Right renal cortex interstitium (tissue), 3 donors: ENCODE data around the gene ARFGEF2. TPM values are rescaled to one million over a fixed set of nuclear protein-coding genes. Genes with fewer than 3 reads are reported as not detected.
A peak's percentile ranks its signal among the peaks of the same experiment; 100 is the strongest.
"Not testable (repeated sequence)": the region's sequence is repeated elsewhere in the genome, so short reads cannot be mapped to it uniquely, and the experiment has no call there.

Experiments used
- DNase-seq, 3 donors: peaks; one replicate each; pipeline ENCODE4 v3.0.0-alpha.2; 2013; ENCODE audit warnings: low read depth in 3 of 3, low spot score in 2 of 3
- polyA plus RNA-seq, 3 donors: library from polyadenylated mRNA; unstranded; fragments of 120-200 nt; gene quantifications; one replicate each; pipeline ENCODE4 v1.2.1, GENCODE V29; 2013; ENCODE audit not compliant: insufficient read length in 3 of 3

ARFGEF2 gene
- polyA plus RNA-seq: 10 to 100 TPM; 27.4 to 28.6 (median 28.3) TPM

DNA sequence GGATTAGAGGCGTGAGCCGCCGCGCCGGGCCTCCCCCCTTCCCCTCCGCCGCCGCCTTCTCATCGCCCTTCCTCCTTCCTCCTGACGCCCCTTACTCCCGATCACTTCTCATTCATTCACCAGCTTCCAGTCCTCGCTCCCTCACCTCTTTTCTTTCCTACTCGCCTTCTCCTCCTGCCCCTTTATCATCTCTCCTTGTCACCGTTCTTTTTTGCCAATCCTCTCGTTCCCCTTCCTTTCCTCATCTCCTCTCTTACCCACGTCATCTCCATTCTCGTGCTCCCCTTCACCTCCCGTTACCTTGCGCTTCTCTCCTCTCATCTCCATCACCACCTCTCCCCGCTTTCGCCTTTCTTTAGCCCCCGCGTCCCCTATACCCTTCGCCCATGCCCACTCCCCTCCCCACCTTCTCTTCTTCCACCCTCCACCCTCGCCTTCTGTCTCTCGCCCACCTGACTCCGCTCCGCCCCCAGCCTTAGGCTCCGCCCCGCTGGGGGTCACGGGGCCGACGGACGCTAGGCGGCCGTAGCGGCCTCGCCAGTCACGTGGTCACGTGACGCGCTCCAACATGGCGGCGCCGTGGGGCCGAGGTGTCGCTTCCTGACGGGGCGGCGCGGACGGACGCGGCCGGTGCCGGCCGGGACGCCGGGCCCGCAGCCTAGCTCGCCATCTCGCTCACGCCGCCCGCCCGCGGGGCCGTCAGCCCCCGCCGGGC is at the start of gene ARFGEF2:
TSS of gene ARFGEF2 (plus strand) at position 544 of the 715 bp plus-strand sequence. CDS start 179 bp downstream, outside the sequence.
- peak; percentile 74 to 90 (median 81) for DNase-seq

DNA sequence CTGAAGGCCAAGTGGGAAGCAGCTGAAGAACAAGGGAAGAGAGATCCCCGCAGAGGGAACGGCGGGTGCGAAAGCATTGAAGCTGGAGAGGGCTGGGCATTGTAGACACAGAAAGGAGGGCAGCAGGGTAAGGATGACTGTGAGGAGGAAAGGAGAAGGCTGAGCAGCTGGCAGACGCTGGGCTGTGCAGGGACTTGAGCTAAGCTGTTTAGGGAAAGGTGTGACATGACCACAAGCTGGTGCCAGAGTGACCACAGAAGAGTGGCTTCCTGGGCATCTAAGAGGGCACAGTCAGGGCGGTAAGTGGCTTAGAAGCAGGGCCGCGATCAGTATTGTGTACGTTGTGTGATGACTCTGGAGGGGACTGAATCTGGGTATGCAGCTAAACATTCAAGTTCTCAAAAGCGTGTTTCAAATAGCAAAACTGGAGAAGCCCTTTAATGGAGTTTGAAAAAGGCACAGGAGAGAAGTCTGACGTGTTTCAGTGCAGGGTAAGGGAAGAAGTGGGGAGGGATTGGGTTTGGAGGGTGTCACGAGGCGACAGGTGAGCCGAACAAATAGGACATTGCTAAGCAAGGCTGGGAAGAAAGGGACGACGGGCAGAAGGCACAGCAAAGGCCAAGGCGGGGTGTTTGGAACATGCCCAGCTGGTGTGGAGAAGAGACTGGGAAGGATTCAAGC is 46.1 kb upstream of the ARFGEF2 start:
- no peak for DNase-seq

DNA sequence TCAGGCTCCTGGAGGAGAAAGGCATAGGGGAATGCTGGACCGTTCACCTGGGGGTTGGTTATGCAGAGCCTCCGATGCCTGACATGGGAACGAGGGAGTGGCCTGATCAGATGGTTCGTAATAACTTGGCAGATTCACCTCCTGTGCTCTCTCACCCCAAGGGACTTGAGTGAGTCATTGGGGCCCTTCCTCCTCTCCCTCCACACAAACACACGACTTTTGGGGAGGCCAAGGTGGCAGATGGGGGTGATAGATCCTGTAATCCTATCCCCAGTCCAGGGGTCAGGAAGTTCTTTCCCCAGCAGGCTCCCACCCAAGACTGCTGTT is 45.6 kb upstream of the ARFGEF2 start:
- no peak for DNase-seq

DNA sequence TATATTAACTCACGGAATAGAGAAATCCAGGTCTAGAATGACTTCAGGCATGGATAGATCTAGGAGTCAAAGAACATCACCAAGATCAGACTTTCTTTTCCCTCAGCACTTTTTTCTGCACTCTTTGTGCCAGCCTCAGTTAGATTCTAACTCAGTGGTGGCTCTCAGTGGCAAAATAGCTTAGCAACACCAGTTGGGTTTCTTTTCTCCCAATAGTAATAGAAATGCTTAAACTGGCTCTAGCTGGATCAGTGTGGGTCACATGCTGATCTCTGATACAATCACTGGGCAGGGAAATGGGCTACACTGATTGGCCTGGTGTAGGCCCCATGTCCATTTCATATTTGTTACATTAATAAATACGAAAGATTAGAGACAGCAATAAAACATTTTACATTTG is 44.2 kb upstream of the ARFGEF2 start:
- no peak for DNase-seq

DNA sequence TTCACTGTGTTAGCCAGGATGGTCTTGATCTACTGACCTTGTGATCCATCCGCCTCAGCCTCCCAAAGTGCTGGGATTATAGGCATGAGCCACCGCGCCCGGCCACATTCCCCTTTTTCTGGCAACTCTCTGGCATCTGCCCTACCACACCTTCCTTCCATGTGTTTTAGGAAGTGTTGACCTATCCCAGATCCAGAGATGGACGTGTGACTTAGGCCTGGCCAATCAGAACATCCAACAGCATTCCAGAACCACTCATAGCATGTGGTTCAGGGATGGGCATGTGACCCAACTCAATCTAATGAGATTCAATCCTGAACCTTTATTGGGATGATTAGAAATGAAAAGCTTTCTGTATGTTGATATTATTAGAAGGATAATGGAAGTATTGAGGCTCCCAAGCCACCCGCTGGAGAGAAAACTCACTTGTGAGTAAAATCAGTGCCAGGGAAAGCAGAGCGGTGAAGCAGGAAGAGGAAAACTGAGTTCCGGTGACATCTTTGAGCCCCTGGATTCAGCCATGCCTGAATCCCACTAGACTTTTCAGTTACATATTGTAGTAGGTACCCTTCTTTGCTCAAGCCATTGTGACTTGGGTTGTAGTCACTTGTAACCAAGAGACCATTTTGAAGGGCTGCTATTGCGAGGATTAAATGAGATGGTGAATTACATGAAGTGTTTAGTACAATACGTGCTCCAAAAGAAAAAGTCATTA is 42.8 kb upstream of the ARFGEF2 start:
- DNase-seq: no peak

DNA sequence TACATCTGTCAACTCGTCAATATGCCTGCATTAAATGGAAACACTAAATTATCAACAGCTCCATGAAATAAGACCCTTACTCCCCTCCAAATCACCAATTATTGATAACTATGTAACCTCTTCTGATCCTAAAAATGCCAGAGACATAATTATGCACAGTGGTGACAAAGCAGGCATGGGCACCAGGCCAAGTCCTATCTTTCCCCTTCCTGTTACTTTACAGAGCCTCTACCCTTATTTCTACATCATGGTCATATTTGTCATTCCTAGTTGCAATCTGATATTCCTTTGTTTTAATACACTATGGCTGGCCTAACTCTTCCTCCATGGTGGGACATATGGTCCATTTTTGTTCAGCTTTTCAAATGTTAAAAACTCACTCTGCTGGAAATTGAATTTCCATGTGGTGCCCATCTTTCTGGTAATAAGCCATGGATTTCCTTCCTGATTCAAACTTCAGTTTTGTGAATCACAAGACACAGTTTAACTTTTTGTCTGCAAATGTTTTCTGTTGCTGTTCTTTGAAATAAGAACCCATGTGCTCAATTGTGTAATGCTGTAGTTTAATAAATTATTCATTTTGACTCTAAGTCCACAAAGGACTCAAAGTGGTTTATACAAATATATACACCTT is 41.8 kb upstream of the ARFGEF2 start:
- no peak for DNase-seq

DNA sequence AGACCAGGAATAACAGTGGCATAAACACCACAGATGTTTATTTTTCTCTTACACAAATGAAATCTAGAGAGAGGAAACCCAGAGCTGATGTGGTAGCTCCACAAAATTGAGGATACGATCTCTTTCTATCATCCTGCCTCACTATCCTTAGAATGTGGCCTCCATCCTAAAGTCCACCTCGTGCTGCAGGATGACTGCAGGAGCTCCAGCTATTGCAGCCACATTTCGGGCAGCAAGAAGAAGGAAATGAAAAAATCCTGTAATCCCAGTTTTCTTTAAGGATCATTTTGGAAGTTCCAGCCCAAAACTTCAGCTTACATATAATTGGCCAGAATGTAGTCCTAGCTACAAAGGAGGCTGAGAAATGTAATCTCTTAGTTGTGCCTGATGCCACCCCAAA is 41.2 kb upstream of the ARFGEF2 start:
- DNase-seq: no peak

DNA sequence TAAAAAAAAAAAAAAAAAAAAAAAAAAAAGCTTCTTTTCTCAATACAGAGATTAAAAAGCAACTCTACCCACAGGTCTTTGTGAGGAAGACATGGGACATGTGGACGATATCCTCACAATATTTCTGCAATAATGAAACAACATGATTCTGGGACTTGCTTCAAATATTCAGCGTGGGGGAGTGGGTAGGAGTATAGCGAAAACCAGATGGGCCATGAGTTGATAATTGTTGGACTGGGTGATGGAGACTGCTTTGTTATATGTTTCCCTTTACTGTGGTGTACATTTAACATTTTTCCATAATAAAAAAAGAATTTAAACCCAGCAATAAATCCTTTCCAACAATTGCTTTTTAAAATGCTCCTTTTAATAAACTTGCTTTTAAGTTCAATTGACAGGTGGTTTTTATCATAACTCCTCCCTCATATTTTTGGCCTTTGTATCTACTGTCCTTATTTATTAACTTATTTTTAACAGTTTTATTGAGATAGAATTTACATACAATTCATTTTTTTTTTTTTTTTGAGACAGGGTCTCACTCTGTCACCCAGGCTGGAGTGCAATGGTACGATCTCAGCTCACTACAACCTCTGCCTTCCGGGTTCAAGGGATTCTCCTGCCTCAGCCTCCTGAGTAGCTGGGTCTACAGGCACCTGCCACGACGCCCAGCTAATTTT is 40.4 kb upstream of the ARFGEF2 start:
- peak; percentile 15 to 27 (median 19) for DNase-seq

DNA sequence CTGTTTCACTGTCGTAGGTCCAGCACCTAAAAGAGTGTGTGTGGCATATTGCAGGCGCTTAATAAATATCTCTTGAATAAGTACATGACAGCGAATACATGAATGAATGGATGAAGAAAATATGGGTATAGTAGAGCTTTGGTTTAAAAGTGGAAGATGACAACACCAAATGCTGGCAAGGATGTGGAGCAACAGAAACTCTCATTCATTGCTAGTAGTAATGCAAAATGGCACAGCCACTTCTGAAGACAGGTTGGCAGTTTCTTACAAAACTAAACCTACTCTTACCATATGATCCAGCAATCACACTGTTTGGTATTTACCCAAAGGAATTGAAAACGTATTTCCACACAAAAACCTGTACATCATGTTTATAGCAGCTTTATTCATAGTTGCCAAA is 36.3 kb upstream of the ARFGEF2 start:
- DNase-seq: no peak

DNA sequence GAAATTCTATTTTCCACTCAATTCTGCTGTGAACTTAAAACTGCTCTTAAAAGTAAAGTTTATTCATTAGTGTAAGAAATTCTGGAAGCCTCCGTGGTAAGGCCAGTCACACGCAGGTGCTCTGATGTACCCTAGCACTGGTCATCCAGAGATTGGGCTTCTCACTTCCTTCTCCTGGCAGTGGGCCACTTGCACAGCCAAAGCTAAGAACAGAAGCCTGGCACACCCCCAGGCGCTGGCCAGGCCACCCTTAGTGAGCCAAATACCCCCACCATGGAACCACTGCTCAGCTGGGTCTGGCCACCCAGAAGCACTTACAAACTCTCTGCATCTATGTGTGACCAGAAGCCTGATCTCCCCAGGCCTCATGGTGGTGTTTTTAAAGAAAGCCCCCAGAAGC is 35.3 kb upstream of the ARFGEF2 start:
- no peak for DNase-seq

DNA sequence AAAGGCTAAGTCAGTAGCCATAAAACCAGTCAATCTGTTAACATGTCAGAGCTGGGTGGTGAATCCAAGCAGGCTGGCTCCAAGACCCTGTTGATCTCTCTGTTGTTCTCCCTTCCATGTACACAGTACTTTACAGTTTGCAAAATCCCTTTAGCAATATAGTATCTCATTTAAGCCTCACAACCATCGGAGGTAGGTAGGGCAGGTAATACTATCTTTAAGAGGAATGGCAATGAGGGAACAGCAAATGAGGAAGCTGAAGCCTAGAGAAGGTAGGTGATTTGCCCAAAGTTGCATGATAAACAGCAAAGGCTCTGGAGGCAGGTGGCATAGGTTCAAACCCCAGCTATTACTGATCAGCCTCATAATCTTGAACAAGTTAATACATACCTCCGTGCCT is 34.7 kb upstream of the ARFGEF2 start:
- no peak for DNase-seq

DNA sequence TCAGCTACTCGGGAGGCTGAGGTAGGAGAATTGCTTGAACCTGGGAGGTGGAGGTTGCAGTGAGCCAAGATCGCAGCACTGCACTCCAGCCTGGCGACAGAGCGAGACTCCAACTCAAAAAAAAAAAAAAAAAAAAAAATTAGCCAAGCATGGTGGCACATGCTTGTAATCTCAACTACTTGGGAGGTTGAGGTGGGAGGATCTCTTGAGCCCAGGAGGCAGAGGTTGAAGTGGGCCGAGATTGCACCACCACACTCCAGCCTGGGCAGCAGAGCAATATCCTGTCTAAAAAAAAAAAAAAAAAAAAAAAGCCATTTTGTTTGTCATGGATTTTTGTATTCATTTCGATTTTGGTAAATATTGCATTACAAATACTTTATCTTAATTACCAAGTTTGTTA is 33.0 kb upstream of the ARFGEF2 start:
- DNase-seq: not testable (repeated sequence)

DNA sequence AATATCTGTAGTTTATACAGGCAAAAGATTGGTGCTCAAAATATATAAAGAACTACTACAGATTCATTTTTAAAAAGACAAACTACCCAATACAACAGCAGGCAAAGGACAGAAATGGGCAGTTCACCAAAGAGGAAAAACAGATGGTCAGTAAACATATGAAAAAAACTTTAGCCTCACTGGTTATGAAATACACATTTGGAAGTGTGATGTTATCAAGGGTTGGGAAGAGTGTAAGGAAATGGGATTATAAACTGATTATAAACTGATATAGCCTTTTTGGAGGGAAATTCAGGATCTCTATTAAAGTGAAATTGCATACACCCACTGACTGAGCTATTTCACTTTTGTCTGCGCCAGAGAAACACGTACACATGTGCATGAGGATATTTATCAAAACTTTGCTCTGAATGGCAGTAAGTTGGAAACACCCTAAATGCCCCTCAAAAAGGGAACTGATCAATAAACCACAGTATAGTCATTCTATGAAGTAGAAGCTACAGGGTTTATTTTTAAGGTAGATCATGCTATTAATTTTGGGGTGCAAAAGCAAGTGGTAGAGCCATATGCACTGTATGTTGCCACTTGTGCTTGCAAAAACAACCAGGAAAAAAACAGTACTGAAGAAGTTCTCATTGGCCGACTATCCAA is 32.2 kb upstream of the ARFGEF2 start:
- no peak for DNase-seq

DNA sequence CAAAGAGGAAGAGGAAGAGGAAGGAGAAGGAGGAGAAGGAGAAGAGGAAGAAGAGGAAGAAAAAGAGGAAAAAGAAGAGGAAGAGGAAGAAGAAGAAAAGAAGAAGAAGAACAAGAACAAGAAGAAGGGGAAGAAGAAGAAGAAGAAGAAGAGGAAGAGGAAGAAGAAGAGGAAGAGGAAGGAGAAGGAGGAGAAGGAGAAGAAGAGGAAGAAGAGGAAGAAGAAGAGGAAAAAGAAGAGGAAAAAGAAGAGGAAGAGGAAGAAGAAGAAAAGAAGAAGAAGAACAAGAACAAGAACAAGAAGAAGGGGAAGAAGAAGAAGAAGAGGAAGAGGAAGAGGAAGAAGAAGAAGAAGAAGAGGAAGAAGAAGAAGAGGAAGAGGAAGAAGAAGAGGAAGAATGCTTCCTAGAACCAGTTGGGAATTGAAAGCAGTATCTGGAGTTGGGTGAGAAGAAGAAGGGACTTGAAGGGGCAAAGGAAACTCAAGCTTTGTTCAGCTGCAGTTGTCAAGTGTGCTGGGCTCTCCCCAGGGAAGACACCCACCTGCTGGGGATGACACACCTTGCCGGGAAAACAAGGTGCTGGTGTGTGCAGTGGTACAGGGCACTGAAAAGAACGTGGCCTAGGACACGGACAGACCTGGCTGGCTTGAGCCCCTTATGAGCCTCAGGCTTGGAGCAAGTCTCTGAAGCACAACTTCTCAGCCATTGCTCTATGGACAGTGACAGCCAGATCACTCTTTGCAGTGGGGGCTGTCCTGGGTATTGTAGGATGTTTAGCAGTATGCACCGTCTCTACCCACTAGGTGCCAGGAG is 30.1 kb upstream of the ARFGEF2 start:
- no peak for DNase-seq

DNA sequence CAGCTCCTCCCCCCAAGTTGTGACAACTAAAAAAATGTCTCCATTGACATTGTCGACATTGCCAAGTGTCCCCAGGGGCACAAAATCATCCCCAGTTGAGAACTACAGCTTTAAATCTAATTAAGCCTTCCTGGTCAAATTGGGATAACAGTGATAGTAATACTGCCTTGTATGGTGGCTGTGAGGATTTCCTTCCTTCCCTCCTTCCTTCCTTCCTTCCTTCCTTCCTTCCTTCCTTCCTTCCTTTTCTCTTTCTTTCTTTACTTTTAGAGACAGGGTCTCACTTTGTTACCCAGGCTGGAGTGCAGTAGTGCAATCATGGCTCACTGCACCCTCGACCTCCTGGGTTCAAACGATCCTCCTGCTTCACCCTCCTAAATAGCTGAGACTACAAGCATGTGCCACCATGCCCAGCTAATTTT is 29.5 kb upstream of the ARFGEF2 start:
- DNase-seq: no peak

DNA sequence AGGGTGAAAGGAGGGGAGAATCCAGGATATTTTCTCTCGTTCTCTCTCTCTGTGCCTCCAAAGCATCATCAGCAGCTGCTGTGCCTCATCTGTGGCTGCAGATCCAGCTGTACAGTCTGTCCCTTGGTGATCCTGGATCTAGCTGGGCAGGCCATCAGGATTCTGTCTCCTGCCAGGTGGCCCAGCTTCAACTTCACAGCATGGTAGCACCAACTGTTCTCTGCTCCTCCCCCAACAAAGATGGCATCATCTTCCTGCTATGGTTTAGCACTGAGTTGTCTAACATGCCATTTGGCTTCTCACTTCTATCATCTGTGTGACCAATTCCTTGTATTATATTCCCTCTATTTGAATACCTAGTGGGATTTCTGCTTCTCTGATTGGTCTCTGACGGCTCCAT is 28.6 kb upstream of the ARFGEF2 start:
- DNase-seq: no peak

DNA sequence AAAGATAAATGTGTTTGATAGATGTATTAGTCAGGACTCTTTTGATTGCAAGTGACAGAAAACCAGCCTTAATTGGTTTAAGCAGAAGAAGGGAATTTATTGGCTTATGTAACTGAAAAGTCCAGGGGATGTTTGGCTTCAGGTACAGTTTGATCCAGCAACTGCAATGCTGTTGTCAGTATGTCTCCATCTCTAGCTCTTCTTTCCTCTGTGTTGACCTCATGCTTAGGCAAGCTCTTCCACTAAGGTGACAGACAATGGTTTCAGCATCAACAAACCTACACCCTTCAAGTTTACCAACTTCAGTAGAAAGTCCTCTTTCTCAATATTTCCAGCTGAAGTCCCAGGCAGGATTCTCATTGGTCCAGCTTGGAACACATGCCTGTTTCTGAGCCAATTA is 28.1 kb upstream of the ARFGEF2 start:
- DNase-seq: no peak

DNA sequence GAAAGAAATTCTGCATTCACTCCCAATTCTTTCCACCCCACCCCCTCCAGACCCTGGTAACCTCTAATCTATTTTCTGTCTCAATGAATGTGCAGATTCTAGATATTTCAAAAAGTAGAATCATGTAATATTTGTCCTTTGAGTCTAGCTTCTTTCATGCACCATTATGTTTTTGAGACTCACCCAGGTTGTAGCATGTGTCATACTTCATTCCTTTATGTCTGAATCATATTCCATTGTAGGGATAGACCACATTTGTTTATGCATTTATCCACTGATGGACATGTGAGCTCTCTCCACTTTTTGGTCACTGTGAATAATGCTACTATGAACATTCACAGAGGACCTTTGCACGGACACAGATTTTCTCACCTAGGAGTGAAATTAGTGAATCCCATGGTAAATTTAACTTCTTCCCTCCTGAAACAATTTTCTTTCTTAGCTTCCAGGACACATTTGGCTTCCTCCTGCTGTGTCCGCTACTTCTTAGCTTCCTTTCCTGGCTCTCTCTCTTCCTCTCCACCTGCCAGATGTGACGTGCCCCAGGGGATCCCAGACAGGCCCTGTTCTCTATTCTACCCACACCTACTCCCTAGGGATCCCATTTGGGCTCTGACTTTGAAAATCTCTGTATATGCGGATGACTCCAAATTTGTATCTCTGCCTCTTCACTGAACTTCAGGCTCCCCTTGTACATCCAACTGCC is 24.1 kb upstream of the ARFGEF2 start:
- no peak for DNase-seq

DNA sequence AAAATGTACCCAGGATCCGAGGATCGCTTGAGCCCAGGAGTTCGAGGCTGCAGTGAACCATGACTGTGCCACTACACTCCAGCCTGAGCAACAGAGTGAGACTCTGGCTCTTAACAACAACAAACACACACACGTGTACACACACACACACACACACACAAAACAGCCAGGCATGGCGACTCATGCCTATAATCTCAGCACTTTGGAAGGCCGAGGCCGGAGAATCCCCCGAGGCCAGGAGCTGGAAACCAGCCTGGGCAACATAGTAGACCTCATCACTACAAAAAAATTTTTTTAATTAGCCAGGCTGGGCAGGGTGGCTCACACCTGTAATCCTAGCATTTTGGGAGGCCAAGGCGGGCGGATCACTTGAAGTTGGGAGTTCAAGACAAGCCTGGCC is 23.3 kb upstream of the ARFGEF2 start:
- no peak for DNase-seq
